ENCODE measurements around the gene DCAF4. TPM values are rescaled to one million over a fixed set of nuclear protein-coding genes. Genes with fewer than 3 reads are reported as not detected.

DCAF4 gene
- total RNA-seq, 1 experiment from 2014 or later, result 20.0 TPM

GRCh38 chr14:72925815-72926291 lies 411 bp upstream of the DCAF4 start:
- H2AFZ ChIP-seq, result peak overlapping the region; percentile 86
- peak overlapping the region; percentile 89; the same call in 1 of the 2 replicates for H3K4me3 ChIP-seq
- ChIA-PET CTCF (interaction anchor here (0.5 kb wide), 1 partner anchor 644 kb away, joined by 3 read pairs; no protein-coding TSS in a partner anchor), POLR2A (ENCODE audit: unreplicated experiment) (no interaction called here)
- intact Hi-C loops (cut with micrococcal nuclease; ENCODE audit: unreplicated experiment), result loop anchor here (1.0 kb wide), 2 partner anchors 35 to 101 kb away; partner anchors contain the start of gene ZFYVE1
- H3K4me2 ChIP-seq, result peak overlapping the region; percentile 87
- TF ChIP-seq EZH2 (IDR thresholded peaks at IDR 0.05; ENCODE audit: low read depth) (no peak), CTCF (conservative IDR thresholded peaks at IDR 0.05) (no peak)
- no TSS peak for BruUV-seq (replicated peaks)
- H3K4me1 ChIP-seq (replicated peaks; ENCODE audit: insufficient read depth), result no peaks in the 10 kb centered on the region
- H3K9me2 ChIP-seq (ENCODE audit: insufficient read depth), result no peaks in the 10 kb centered on the region
- H3K27me3 ChIP-seq (ENCODE audit: insufficient read depth, low read depth), result no peaks in the 10 kb centered on the region
- 0 out of 2 replicates have a peak, but pooled peaks cover 2% of the 10 kb centered on the region for H4K20me1 ChIP-seq (ENCODE audit: insufficient read depth)
- H3K79me2 ChIP-seq (ENCODE audit: low read depth), result peaks cover 23% of the 10 kb centered on the region
- peaks cover 12% of the 10 kb centered on the region for H3F3A ChIP-seq (ENCODE audit: insufficient read depth, low read depth)
- H3K27ac ChIP-seq, result no peak overlapping the region
- H3K9me3 ChIP-seq (ENCODE audit: insufficient read depth, low read depth), result no peaks in the 10 kb centered on the region
- H3K36me3 ChIP-seq (ENCODE audit: low read depth), result no peaks in the 10 kb centered on the region
- DNase-seq, result no peak

GRCh38 chr14:72928872-72929271 lies 2.6 kb downstream of the DCAF4 start:
- no peak overlapping the region for H2AFZ ChIP-seq
- intact Hi-C loops (cut with micrococcal nuclease; ENCODE audit: unreplicated experiment), result no loop called here
- no peaks in the 10 kb centered on the region for H3K36me3 ChIP-seq (ENCODE audit: low read depth)
- ChIA-PET POLR2A (ENCODE audit: unreplicated experiment) (no interaction called here), CTCF (no interaction called here)
- peaks cover 12% of the 10 kb centered on the region for H3F3A ChIP-seq (ENCODE audit: insufficient read depth, low read depth)
- H3K9me2 ChIP-seq (ENCODE audit: insufficient read depth), result no peaks in the 10 kb centered on the region
- H3K4me3 ChIP-seq, result no peak overlapping the region
- no TSS peak for BruUV-seq (replicated peaks)
- H3K4me2 ChIP-seq, result no peak overlapping the region
- TF ChIP-seq CTCF (conservative IDR thresholded peaks at IDR 0.05) (no peak), EZH2 (IDR thresholded peaks at IDR 0.05; ENCODE audit: low read depth) (no peak)
- no peak for DNase-seq
- peaks cover 50% of the 10 kb centered on the region for H3K79me2 ChIP-seq (ENCODE audit: low read depth)
- H4K20me1 ChIP-seq (ENCODE audit: insufficient read depth), result peaks cover 8% of the 10 kb centered on the region; the same call in 1 of the 2 replicates
- H3K27ac ChIP-seq, result no peak overlapping the region
- no peaks in the 10 kb centered on the region for H3K27me3 ChIP-seq (ENCODE audit: insufficient read depth, low read depth)
- no peaks in the 10 kb centered on the region for H3K4me1 ChIP-seq (replicated peaks; ENCODE audit: insufficient read depth)
- no peaks in the 10 kb centered on the region for H3K9me3 ChIP-seq (ENCODE audit: insufficient read depth, low read depth)

- H3K4me2 ChIP-seq, result no peak overlapping the region
- POLR2A ChIA-PET (ENCODE audit: unreplicated experiment), result no interaction called here
- H3K9me3 ChIP-seq (ENCODE audit: insufficient read depth, low read depth), result no peaks in the 10 kb centered on the region
- no peaks in the 10 kb centered on the region for H3K9me2 ChIP-seq (ENCODE audit: insufficient read depth)
- peaks cover 8% of the 10 kb centered on the region; the same call in 1 of the 2 replicates for H4K20me1 ChIP-seq (ENCODE audit: insufficient read depth)
- peaks cover 51% of the 10 kb centered on the region for H3K79me2 ChIP-seq (ENCODE audit: low read depth)
- peaks cover 11% of the 10 kb centered on the region for H3F3A ChIP-seq (ENCODE audit: insufficient read depth, low read depth)
- no peaks in the 10 kb centered on the region for H3K27me3 ChIP-seq (ENCODE audit: insufficient read depth, low read depth)
- TF ChIP-seq EZH2 (IDR thresholded peaks at IDR 0.05; ENCODE audit: low read depth) (no peak), CTCF (conservative IDR thresholded peaks at IDR 0.05) (no peak)
- DNase-seq, result no peak
- intact Hi-C loops (cut with micrococcal nuclease; ENCODE audit: unreplicated experiment), result no loop called here
- no peaks in the 10 kb centered on the region for H3K36me3 ChIP-seq (ENCODE audit: low read depth)
- H3K27ac ChIP-seq, result no peak overlapping the region
- no peak overlapping the region for H3K4me3 ChIP-seq
- no TSS peak for BruUV-seq (replicated peaks)
- CTCF ChIA-PET, result no interaction called here
- no peaks in the 10 kb centered on the region for H3K4me1 ChIP-seq (replicated peaks; ENCODE audit: insufficient read depth)
- H2AFZ ChIP-seq, result no peak overlapping the region
Measured at GRCh38 chr14:72929316-72930080, 3.2 kb downstream of the DCAF4 start.

All from PC-9 (cell line).